MCF 10A (cell line): Measurements from ENCODE around the gene CCDC68. TPM values are rescaled to one million over a fixed set of nuclear protein-coding genes. Genes with fewer than 3 reads are reported as not detected.

Experiments
- BruUV-seq: library from RNA; stranded (reverse); fragments of 400-500 nt; replicated peaks from 2 replicates; lab custom pipeline; 2021; lab: Mats Ljungman, UMichigan
- CTCF ChIA-PET: fragments of 300-600 bp; sonication (Branson Sonifier 250); formaldehyde crosslinking; extraction: SDS; loops from one replicate; lab custom pipeline; 2021; ENCODE audit warnings: antibody characterized with exemption, inconsistent platforms; lab: Yijun Ruan, JAX
- POLR2A ChIA-PET: fragments of 300-600, 350-650 bp; sonication (Branson Sonifier 250); formaldehyde crosslinking; extraction: SDS; loops from one replicate; lab custom pipeline; 2020; ENCODE audit warnings: antibody characterized with exemption, inconsistent platforms; lab: Yijun Ruan, JAX
- DNase-seq: peaks from one replicate; pipeline ENCODE4 v3.0.0-alpha.2; 2018; ENCODE audit not compliant: unreplicated experiment
- H3K27ac Mint-ChIP-seq: one replicate; pipeline ENCODE4 v1.8.0; 2022; ENCODE audit warnings: mild to moderate bottlenecking, low read depth, mixed read lengths; ENCODE audit not compliant: unreplicated experiment
- H3K27me3 Mint-ChIP-seq: one replicate; pipeline ENCODE4 v1.8.0; 2022; ENCODE audit warnings: mixed read lengths; ENCODE audit not compliant: insufficient read depth, unreplicated experiment
- H3K36me3 Mint-ChIP-seq: one replicate; pipeline ENCODE4 v1.8.0; 2022; ENCODE audit warnings: mild to moderate bottlenecking, moderate library complexity, mixed read lengths; ENCODE audit not compliant: insufficient read depth, unreplicated experiment
- H3K4me1 Mint-ChIP-seq: one replicate; pipeline ENCODE4 v1.8.0; 2022; ENCODE audit warnings: mixed read lengths; ENCODE audit not compliant: insufficient read depth, unreplicated experiment
- H3K4me3 Mint-ChIP-seq: one replicate; pipeline ENCODE4 v1.8.0; 2022; ENCODE audit warnings: mild to moderate bottlenecking, moderate library complexity, mixed read lengths; ENCODE audit not compliant: unreplicated experiment
- H3K9me3 Mint-ChIP-seq: one replicate; pipeline ENCODE4 v1.8.0; 2022; ENCODE audit warnings: mixed read lengths; ENCODE audit not compliant: unreplicated experiment
- intact Hi-C: fragments of 100-400 bp; cut with micrococcal nuclease; formaldehyde crosslinking; loops from 2 replicates; pipeline ENCODE4 v1.14.1; 2022
- total RNA-seq: library from RNA; stranded (reverse); gene quantifications from 2 replicates; pipeline ENCODE4 v1.2.3, GENCODE V29; 2022
- TF ChIP-seq, protein P1 (sequence below): fragments of 200-600 bp; IDR thresholded peaks from one replicate; pipeline ENCODE4 v1.8.0; 2022; ENCODE audit warnings: antibody characterized with exemption, mild to moderate bottlenecking; ENCODE audit not compliant: unreplicated experiment

The CCDC68 gene
- total RNA-seq, 1 experiment from 2014 or later = 3.3 TPM

DNA sequence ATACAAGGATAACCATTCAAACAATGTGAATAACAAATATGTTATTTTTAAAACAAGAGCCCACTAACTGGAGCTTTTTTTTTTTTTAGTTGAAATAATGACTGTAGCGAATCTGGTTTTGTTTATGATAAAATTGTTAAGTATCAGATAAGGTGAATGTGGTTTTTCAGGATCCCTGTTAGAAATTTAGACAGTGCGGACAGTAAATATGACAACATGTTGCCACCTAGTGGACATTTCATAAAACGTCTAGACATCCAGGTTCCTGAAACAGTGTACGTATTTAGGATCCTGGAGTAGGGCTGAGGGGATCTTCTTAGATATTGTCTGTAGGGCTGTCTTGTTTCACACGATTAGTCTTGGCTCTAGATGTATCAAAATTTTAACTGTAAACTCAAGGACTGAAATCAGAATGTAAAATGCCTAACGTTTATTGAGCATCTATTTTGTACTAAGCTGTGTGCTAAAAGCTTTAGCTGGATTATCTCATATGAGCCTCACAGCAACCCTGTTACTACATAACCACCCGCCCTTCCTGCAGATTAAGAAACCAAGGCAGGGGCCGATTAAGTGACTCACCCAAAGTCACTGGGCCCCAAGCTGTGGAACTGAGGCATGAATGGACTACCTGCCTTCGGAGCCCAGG lies 23.9 kb upstream of the CCDC68 start:
- Mint-ChIP-seq H3K4me3 (no peak overlapping the region), H3K4me1 (no peaks in the 10 kb centered on the region), H3K36me3 (no peaks in the 10 kb centered on the region), H3K27me3 (no peaks in the 10 kb centered on the region), H3K9me3 (peaks cover 5% of the 10 kb centered on the region), H3K27ac (no peak overlapping the region)
- POLR2A ChIA-PET = interaction anchor here (0.6 to 1.6 kb wide), 5 partner anchors 87 to 304 kb away, joined by 3 to 5 read pairs (median 3); no protein-coding TSS in a partner anchor
- TF ChIP-seq, protein P1, sequence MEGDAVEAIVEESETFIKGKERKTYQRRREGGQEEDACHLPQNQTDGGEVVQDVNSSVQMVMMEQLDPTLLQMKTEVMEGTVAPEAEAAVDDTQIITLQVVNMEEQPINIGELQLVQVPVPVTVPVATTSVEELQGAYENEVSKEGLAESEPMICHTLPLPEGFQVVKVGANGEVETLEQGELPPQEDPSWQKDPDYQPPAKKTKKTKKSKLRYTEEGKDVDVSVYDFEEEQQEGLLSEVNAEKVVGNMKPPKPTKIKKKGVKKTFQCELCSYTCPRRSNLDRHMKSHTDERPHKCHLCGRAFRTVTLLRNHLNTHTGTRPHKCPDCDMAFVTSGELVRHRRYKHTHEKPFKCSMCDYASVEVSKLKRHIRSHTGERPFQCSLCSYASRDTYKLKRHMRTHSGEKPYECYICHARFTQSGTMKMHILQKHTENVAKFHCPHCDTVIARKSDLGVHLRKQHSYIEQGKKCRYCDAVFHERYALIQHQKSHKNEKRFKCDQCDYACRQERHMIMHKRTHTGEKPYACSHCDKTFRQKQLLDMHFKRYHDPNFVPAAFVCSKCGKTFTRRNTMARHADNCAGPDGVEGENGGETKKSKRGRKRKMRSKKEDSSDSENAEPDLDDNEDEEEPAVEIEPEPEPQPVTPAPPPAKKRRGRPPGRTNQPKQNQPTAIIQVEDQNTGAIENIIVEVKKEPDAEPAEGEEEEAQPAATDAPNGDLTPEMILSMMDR = peak; percentile 74
- BruUV-seq = no TSS peak
- CTCF ChIA-PET = interaction anchor here (0.6 to 3.5 kb wide), 59 partner anchors 8 to 1455 kb away, joined by 3 to 54 read pairs (median 3); no protein-coding TSS in a partner anchor
- peak; percentile 73 for DNase-seq
- intact Hi-C loops = loop anchor here (1.0 to 5.0 kb wide), 6 partner anchors 81 to 539 kb away; partner anchors contain the start of gene RAB27B

DNA sequence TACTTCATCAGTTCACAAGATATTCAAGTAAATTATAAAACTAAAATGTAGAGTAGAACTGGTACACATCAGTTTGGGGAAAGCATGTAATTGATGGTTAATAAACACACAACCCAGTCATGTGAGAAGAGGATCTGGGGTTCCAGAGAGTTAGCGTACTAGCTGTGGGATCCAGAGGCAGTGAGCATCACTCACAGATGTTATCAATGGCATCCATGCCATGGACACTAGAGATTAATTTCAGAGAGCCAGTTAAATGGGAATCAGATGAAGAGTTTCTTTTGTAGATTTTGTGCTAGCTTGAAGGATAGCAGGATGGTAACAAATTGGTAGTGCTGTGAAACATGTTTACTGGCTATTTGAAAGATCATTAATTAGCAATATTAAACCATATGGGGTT lies 21.8 kb upstream of the CCDC68 start:
- ChIA-PET POLR2A (no interaction called here), CTCF (no interaction called here)
- Mint-ChIP-seq H3K27me3 (no peaks in the 10 kb centered on the region), H3K4me1 (no peaks in the 10 kb centered on the region), H3K4me3 (no peak overlapping the region), H3K27ac (no peak overlapping the region), H3K36me3 (no peaks in the 10 kb centered on the region), H3K9me3 (peaks cover 17% of the 10 kb centered on the region)
- TF ChIP-seq, protein P1 = no peak
- no TSS peak for BruUV-seq
- intact Hi-C loops = loop anchor here (5.0 kb wide), 1 partner anchor 79 kb away; no protein-coding TSS in a partner anchor
- no peak for DNase-seq

DNA sequence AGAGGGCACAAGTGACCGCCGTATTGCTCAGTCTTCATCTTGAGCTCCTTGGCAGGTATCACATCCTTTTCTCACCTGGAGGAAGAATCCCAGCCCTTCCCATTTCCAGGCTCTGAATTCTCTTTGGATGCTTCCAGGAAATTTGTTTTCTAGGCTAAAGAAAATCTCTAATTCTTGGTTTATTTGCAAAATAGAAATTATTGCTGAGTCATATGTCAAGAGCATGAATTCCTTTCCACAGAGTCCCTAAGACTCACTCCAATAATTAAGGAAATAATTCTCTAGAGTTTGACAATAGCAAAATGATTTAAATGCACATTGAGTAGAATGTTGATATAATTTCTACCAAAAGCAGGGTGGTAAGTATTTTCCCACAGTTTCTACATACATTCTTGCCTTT lies 16.3 kb upstream of the CCDC68 start:
- Mint-ChIP-seq H3K27ac (peak overlapping the region; percentile 44), H3K9me3 (peaks cover 17% of the 10 kb centered on the region), H3K4me1 (no peaks in the 10 kb centered on the region), H3K27me3 (no peaks in the 10 kb centered on the region), H3K36me3 (no peaks in the 10 kb centered on the region), H3K4me3 (no peak overlapping the region)
- TF ChIP-seq, protein P1 = no peak
- BruUV-seq = no TSS peak
- intact Hi-C loops = no loop called here
- POLR2A ChIA-PET = interaction anchor here (0.6 kb wide), 1 partner anchor 125 kb away, joined by 3 read pairs; no protein-coding TSS in a partner anchor
- CTCF ChIA-PET = interaction anchor here (0.9 to 3.5 kb wide), 2 partner anchors 7 to 297 kb away, joined by 3 to 19 read pairs; no protein-coding TSS in a partner anchor
- no peak for DNase-seq

DNA sequence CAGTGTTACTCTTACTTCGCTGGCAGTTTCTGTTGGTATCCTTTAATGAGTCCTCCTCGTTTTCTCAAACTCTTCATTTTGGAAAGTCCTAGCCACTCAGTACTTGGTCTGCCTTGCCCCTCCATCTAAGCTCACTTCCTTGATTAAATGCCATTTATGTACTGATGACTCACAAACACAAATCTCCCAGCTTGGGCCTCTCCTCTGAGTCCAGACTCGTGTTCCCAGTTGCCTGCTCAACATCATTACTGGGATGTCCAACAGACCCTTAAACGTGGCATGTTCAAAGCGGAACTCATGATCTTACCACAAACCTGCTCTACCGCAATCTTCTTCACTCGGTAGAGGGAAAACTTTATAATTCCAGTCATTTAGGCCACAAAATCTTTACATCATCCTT lies 13.8 kb upstream of the CCDC68 start:
- no peak overlapping the region for H3K4me3 Mint-ChIP-seq
- intact Hi-C loops = no loop called here
- no peaks in the 10 kb centered on the region for H3K4me1 Mint-ChIP-seq
- H3K36me3 Mint-ChIP-seq = no peaks in the 10 kb centered on the region
- ChIA-PET POLR2A (no interaction called here), CTCF (interaction anchor here (0.7 to 3.5 kb wide), 3 partner anchors 193 to 413 kb away, joined by 3 to 19 read pairs (median 3); no protein-coding TSS in a partner anchor)
- H3K27ac Mint-ChIP-seq = no peak overlapping the region
- peaks cover 11% of the 10 kb centered on the region for H3K9me3 Mint-ChIP-seq
- no peak for DNase-seq
- no peaks in the 10 kb centered on the region for H3K27me3 Mint-ChIP-seq
- TF ChIP-seq, protein P1 = no peak
- BruUV-seq = no TSS peak
